ENCODE measurements around the gene PRKAB2.
"Not testable (repeated sequence)": the region's sequence is repeated elsewhere in the genome, so short reads cannot be mapped to it uniquely, and the experiment has no call there.

The PRKAB2 gene

GRCh38 chr1:147109041-147109440 is 63.2 kb downstream of the PRKAB2 start:
- DNase-seq = no peak

- not testable (repeated sequence) for DNase-seq
These were observed 65.8 kb downstream of the PRKAB2 start for GRCh38 chr1:147106407-147106881.

DNA sequence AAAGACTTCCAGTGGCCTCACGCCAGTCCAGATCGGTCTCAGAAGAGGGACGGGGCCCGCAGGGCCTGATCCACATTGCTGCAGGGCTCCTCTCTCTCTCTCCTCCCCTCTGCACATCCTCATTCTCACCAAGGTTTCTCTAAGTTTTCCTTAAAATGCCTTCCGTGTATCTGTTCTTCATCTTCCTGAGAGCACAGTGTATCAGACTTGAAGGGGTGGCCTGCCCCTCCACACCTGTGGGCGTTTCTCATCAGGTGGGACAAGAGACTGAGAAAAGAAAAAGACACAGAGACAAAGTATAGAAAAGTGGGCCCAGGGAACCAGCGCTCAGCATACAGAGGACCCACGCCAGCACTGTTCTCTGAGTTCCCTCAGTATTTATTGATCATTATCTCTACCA is 66.4 kb downstream of the PRKAB2 start:
- no peak for DNase-seq

All from inflammatory macrophage (primary cell).